Measurements from ENCODE around the gene ARHGEF3.

Gene ARHGEF3

DNA sequence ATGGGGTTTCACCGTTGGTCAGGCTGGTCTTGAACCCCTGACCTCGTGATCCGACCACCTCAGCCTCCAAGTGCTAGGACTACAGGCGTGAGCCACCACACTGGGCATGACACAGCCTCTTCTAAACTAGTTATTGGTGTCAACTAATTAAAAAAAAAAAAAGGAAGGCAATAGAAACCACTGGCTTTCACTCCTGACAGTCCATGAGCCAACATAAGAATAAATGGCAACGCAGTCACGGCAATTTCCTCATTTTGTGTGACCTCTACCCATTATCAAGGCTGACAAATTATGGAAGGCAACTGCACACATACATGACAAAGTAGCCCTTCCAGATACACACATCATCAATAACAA, 5.9 kb downstream of the ARHGEF3 start:
- no peak for DNase-seq (ENCODE audit: low read depth)

DNA sequence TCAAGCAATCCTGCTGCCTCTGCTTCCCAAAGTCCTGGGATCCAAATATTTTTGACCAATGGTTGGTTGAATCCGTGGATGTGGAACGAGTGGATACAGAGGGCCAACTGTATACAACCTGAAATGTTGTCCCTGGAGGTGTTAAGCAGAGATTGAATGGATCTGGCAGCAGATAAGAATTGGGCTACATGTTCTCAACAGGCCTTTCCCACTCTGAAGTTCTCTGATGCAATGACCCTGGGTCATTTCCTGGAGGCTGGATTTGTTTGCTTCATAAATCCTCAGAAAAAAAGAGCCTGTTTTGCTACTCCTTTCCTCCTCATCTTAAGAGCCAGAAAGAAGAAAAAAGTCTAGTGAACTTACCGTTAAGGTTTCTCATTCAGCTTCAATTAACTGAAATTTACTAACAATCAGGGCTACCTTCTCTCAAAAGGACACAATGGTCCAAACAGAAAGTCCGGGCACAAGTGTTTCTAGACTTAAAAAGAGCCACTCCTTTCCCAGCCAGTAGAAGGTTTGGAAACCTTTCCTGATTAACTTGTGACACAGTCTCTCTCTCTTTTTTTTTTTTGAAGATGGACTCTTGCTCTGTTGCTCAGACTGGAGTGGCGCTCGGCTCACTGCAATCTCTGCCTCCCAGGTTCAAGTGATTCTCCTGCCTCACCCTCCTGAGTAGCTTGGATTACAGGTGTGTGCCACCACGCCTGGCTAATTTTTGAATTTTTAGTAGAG, 6.5 kb downstream of the ARHGEF3 start:
- no peak for DNase-seq (ENCODE audit: low read depth)

DNA sequence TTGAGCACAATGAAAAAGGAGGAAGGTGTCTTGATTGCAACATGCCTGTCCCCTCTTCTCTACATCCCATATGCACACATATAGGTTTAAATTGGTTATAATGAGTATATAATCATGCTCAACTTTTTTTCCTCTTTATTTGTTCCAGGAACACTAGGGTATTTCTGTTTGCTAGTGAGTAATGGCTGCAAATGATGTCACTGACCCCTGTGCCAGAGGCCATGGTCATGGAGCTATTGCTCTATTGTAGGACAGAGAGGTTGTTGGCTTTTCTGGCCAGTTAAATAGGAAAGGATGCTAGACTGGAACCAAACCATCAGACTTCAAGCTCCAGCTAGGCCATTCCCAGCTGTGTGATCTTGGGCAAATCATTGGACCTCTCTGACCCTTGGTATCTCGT, 9.6 kb downstream of the ARHGEF3 start:
- no peak for DNase-seq (ENCODE audit: low read depth)

DNA sequence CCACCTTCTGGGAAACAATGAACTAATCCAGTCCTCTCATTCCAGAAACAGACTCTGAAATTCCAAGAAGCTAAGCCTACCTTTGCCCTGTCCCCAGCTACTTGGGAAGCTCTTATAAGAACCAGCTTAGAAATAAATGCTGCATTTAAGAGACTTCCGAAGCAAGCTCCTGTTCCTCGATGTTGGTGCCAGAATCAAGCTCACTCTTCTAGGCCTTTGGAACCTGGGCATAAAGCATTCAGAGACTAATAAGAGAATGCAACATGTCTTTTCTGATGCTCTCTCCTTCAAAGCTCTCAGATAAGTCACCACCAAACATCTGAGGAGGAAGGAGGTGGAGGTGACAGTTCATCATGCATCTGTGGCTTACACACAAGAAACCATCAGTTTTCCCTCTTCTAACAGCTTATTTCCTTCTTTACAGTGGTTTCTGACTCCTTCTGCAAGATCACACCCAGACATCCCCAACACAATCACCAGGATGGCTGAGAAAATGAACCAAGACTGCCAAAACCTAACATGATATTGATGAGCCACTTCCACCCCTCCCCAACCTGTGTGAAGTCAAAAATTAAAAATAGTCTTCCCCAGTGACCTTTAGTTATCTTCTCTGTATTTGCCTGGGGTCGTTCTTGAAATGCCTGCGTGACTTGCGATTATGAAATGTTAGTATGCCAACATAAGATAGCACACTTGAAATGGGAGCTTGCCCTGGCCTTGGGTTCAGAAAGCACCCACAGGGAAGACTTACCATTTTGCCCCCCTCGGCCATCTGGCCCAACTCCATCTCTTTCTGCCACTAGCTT, 11.5 kb downstream of the ARHGEF3 start:
- no peak for DNase-seq (ENCODE audit: low read depth)

DNA sequence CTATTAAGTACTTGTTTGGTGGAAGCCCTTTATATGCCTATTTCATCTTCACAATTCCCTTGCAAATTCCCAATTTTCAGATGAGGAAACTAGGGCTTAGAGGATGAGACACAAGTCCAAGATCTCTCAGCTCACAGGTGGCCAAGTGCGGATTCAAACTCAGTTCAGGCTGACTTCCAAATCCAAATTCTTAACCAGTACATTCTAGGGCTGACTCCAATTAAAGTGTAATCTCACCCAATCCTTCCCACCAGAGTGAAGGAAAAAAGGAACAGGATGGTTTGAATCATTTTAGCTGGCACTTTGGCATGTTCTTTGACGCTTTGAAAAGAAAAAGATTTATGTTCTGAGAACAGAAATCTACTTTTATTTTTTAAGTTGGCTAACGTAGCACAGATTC, 12.7 kb downstream of the ARHGEF3 start:
- no peak for DNase-seq (ENCODE audit: low read depth)

DNA sequence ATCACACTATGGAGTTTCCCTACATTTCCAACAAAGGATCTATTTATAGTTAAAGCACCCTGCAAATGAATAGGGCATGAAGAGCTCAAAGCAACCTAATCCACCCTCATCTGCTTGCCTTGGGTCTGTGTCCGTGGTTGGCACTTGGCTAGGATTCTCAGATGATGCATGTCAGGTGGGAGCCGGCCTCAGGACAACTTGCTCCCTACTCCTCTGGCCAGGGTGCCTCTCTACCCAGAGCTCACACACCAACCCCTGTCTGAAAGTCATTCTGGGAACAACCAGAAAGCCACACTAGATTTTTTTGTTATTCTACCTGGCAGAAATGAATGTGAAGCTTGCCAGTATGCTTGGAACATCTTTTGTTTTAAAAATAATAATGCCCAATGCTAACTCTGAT, 13.2 kb downstream of the ARHGEF3 start:
- DNase-seq (ENCODE audit: low read depth) = no peak

DNA sequence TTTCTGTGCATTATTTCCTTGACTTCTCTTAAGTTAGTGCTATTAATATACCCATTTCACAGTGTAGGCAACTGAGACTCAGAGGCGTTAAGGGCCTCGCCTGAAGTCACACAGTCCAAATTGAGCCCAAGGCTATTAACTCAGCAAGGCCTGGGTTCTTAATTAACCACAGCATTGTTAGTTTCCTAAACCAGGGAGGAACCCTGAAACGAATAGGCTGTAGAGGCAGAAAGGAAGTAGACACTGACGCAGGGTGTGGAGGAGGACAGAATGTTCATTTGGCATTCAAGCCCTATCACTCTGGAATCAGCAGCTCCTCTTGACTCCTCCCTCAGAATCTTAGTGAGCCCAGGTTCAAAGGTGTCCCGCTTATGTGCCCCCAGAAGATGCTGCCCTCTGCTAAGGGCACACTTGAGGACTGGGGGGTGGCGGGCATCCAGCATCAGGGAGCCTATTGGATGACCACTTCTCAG, 13.9 kb downstream of the ARHGEF3 start:
- DNase-seq (ENCODE audit: low read depth) = no peak

DNA sequence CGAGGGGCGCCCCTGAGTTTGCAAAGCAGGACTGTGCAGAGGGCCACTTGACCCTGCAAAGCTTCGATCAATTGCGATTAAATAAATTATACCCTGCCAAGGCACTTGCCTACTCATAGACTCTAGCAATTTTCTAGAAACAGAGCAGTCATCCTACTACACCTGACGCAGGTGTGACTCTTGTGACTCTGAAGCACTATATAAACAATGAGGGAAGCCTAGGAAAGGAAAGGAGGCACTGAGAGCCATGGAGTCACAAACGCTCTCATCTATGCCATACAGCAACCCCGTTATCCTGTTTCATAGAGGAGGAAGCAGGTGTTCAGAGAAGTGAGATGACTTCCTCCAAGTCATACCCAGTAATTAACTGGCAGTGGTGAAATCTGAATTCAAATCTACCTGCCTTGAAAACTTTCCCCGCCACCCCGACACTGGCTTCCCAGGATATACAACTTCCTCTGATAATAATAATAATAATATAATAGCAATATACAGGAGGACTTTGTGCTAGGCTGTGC, 14.4 kb downstream of the ARHGEF3 start:
- DNase-seq (ENCODE audit: low read depth) = no peak

DNA sequence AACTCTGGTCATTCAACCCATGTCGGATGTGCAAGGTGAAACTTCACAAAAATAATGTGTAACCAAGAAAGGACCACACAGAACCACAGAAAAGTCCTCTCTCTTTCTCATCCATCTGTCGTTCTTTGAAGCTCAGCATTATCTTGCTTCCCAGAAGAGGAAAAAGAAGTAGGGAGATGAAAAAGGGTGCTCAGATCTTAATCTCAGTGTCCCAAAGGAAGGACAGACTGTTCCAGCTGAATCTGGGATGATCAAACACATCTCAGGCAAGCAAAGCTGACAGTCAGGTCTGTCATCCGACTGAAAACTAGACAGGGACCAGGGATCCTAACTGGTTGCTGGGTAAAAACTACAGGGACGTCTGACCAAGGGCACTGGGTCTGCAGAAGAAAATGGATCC, 16.2 kb downstream of the ARHGEF3 start:
- no peak for DNase-seq (ENCODE audit: low read depth)

DNA sequence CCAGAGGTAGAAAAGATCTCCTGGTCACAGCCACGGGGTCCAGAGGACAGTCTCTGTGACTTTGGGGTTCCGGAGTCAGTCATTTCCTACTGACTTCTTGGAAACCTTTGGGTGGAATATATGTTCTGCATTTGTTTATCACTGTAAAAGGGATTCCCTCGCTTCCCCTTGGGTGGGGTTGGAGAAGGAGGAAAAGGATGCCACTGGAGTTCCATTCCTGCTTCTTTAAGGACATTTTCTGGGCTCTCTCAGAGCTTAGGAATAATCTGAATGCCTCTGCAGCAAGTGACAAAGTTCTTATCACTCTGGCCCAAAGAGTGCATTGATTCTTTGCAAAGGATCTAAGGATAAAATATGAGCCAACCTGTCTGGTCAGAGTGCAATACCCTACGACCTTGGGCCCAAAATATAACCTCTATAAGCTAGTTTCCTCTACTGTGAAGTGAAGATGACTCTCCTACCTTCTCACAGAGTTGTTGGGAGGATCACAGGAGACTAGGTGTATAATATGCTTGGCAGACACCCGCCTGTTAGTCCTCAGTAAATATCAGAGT, 17.2 kb downstream of the ARHGEF3 start:
- DNase-seq (ENCODE audit: low read depth) = no peak

DNA sequence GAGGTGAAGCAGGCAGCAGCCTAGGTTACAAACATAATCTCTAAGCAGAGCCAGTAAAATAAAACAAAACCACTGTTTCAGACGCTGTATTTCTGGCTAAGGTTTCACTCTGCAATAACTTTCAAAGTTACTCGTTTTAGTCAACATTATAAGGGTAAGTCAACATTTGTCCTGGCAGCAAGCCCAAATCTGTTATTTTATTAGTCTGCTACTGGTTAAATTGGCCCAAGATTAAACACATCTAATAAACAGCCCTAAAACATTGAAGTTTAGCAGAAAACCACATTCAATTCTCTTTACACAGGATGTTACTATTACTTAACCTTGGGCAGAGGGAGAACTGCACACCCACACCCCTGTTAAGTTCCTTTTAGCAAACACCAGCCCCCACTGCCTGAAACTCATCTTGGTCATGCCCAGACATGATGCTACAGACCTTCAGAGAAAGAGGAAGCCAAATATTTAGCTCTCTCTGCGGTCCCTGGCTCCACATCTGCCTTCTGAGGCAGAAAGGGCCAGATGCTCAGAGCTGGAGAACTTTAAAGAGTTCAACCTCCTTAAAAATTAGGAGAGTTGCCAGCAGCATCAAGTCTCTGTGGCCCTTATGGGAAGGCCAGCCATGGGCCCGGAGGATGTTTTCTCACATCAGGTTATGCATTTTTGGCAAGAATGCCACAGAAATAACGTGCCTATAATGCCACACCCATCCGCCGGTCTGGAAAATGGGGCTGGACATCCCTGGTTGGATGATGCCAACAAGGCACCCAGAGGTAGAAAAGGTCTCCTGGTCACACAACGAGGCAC, 17.9 kb downstream of the ARHGEF3 start:
- no peak for DNase-seq (ENCODE audit: low read depth)

DNA sequence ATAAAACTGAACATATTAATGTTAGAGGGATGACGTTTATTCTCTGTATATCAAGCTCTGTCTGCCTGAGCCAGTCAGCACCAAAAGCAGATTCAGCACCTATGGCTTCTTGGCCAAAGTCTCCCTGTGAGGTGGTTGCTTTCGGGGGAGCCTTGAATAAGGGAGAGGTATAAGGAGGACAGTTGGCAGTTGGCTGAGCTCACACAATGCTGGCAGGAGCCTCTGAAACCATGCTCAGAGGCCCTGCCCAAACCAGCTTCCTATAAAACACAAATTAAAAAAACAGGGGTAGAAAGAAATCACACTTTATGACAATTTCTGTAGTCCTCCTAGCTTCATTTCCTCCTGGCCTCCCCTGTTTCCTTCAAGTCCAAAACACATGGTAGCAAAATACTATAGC, 18.8 kb downstream of the ARHGEF3 start:
- DNase-seq (ENCODE audit: low read depth) = no peak

DNA sequence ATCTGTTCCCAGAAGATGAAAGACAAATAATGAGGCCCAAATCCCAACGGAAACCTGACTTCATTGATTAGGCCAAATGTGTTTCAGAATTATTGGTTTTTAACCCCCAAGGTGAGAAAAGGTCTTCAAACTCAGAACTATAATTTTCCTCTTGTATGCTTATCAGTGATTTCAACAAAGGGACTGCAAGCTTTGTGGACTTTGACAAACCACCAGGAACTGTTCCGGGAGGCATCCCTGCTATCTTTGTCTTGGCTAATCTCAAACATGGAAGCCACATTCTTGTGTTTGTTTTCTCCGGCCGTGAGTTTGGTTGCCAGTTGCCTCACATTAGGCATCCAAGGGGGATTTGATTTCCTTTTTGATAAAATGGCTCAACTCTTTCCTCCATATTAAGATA, 19.5 kb downstream of the ARHGEF3 start:
- no peak for DNase-seq (ENCODE audit: low read depth)

DNA sequence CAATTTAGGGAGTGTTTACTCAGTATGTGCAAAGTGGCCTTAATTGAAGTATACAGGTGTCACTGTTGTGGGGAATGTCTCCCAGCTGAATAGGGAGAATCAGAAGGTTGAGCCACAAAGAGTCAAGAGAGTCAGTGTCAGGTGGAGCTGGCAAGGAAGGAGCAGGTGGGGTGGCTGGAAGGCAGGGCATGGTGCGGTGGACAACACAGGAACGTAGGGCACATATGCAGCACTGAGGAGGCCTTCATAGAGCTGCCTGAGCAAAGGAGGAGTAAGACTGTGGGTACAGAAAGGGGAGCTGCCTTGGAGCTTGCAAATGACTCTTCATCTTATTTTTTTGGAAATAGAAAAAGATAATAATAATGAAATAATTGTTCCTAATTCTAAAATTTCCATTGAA, 20.0 kb downstream of the ARHGEF3 start:
- DNase-seq (ENCODE audit: low read depth) = no peak

DNA sequence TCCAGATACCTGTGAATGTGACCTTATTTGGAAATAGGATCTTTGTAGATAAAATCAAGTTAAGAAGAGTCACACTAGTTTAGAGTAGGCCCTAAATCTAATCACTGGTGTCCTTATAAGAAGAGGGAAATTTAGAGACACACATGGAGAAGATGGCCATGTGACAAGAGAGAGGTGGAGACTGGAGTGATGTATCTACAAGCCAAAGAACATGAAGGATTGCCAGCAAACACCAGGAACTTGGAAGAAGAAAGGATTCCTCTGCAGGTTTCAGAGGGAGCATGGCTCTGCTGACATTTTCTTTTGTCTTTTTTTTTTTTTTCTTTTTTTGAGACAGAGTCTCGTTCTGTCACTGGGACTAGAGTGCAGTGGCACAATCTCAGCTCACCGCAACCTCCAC, 20.8 kb downstream of the ARHGEF3 start:
- DNase-seq (ENCODE audit: low read depth) = no peak

DNA sequence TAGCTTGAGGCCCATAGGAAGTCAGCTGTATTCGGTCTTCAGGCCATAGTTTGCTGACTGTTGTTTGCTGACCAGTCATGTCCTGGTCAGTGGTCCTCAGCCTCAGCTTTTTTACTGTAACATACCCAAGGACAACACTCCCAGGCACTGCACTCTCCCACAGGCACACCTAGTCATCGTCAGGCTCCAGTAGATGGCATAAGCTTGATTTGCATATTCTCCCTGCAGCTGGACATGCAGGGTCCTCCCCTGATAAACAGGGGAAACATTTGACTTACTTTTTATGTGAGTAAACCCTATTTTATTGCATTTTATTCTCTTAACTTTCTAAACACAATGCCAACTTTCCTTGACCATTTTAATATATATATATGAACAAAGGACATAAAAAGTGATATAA, 22.9 kb downstream of the ARHGEF3 start:
- DNase-seq (ENCODE audit: low read depth) = no peak

DNA sequence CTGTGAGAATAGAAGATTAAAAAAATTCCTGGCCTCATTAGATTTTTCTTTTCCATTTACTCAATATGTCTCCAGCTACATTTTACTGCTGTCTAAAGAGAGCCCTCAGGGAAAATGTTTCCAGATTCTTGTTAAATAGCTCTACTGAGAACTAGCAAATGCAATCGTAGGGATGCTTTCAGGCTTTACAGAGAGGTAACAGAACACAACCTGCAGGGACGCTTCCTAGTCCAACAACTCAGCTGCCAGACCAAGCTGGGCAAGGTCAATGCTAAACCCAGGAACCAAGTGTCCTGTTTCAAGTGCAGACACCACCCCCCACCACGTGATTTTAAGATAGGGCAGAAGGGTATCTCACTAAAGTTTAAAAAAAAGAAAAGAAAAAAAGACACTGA, 25.2 kb downstream of the ARHGEF3 start:
- DNase-seq (ENCODE audit: low read depth) = no peak

DNA sequence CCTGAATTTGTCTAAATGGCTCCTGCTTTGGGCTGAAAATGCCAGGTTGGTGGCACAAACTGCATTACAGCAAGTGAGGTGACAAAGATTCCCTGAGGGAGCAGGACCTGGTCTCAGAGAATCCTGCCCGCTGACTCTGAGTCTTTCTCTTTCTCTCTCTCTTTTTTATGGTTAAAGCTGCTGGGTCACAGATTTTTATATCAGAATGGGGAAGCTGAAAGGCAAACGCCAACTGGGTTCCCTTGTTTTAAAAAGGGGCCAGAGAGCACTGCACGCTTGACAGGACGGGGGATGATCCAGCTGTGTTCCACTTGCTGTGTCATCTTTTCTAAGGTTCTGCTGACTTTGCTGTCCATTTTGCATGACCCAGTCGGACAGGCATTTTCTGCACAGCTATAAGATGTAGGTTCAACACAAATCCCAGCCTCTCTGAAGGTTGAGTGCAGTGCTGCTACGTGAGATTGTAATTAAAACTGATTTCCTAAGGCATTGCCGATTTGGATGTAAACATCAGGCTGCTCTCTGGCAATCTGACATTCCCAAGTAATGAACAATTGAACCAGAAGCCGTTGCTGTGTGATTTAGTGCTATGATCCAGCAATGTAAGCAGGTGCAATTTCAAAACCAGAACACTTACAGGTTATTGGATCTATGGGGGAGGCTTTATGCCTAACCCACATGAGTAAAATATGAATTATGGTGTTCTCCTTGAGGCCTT, 25.8 kb downstream of the ARHGEF3 start:
- DNase-seq (ENCODE audit: low read depth) = no peak

DNA sequence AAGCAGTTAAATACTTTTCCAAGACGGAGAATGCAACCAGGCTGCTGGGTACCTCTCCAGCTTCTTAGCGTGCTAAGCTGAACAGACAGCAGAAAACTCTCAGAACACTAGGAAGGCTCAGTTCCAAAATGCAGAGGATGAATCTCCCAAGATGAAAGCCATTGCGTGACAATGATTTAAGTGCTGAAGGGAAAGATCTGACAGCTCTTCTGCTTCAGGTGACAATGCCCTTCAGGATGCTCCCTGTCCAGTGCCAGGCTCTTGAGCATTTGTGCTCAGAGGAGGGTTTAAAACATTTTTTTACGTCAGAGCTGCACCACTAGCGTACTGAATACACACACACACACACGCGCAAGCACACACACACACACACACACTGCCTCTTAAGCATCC, 26.3 kb downstream of the ARHGEF3 start:
- DNase-seq (ENCODE audit: low read depth) = no peak

DNA sequence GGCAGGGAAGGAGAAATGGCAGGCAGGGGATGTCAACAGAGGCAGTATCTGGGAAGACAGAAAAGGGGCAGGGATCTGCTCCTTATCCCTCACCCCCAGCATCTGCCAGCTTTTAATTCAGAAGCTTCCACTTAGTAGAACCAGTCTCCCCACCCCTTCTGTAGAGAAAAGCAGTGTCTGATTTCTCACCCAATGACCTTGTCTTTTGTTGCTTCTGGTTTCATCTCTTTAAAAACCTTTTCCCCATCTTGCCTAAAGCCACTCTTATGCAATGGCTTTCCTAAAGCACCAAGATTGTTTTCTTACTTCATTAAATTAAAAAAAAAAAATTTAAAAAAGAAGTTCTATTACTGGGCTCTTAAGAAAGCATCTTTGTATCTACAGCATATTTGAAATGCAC, 27.8 kb downstream of the ARHGEF3 start:
- no peak for DNase-seq (ENCODE audit: low read depth)
